H9 (cell line): ENCODE measurements around the gene PDIA2. TPM values are rescaled to one million over a fixed set of nuclear protein-coding genes. Genes with fewer than 3 reads are reported as not detected.

Experiments
- DNase-seq: peaks from one replicate; pipeline ENCODE4 v3.0.0-alpha.2; 2017
- H2AFZ ChIP-seq: one replicate; pipeline ENCODE4 v1.6.1; 2013; ENCODE audit warnings: mild to moderate bottlenecking, low read length, control low read depth, moderate library complexity
- H2AK5ac ChIP-seq: 2 replicates; pipeline ENCODE4 v1.6.1; 2013; ENCODE audit warnings: low read length, control low read depth, mixed read lengths; ENCODE audit not compliant: insufficient read length
- H2BK120ac ChIP-seq: one replicate; pipeline ENCODE4 v1.6.1; 2013; ENCODE audit warnings: low read depth, mild to moderate bottlenecking, low read length, control low read depth, inconsistent platforms; ENCODE audit not compliant: poor library complexity, severe bottlenecking
- H2BK12ac ChIP-seq: 2 replicates; pipeline ENCODE4 v1.6.1; 2013; ENCODE audit warnings: low read length, control low read depth, mixed read lengths, low read depth; ENCODE audit not compliant: insufficient read length
- H2BK15ac ChIP-seq: 2 replicates; pipeline ENCODE4 v1.6.1; 2013; ENCODE audit warnings: low read depth, low read length, control low read depth
- H2BK20ac ChIP-seq: one replicate; pipeline ENCODE4 v1.6.1; 2013; ENCODE audit warnings: low read depth, mild to moderate bottlenecking, low read length, control low read depth, inconsistent platforms; ENCODE audit not compliant: poor library complexity, severe bottlenecking
- H2BK5ac ChIP-seq: 2 replicates; pipeline ENCODE4 v1.6.1; 2013; ENCODE audit warnings: low read length, control low read depth, mixed read lengths; ENCODE audit not compliant: insufficient read length
- H3K14ac ChIP-seq: 2 replicates; pipeline ENCODE4 v1.6.1; 2013; ENCODE audit warnings: low read length, control low read depth; ENCODE audit not compliant: insufficient read depth
- H3K18ac ChIP-seq: 2 replicates; pipeline ENCODE4 v1.6.1; 2013; ENCODE audit warnings: low read depth, mild to moderate bottlenecking, mixed read lengths, low read length, control low read depth; ENCODE audit not compliant: insufficient read length
- H3K23ac ChIP-seq: 2 replicates; pipeline ENCODE4 v1.6.1; 2013; ENCODE audit warnings: low read length, control low read depth, mixed read lengths, low read depth; ENCODE audit not compliant: insufficient read length
- H3K23me2 ChIP-seq: 2 replicates; pipeline ENCODE4 v1.6.1; 2013; ENCODE audit warnings: low read depth, mild to moderate bottlenecking, mixed read lengths, low read length, control low read depth; ENCODE audit not compliant: insufficient read length, poor library complexity, severe bottlenecking
- H3K27ac ChIP-seq: 2 replicates; pipeline ENCODE4 v1.5.1; 2013; ENCODE audit warnings: low read length, control low read depth, mixed read lengths, low read depth; ENCODE audit not compliant: insufficient read length
- H3K27me3 ChIP-seq: 2 replicates; pipeline ENCODE4 v1.6.1; 2013; ENCODE audit warnings: low read length, control low read depth, inconsistent platforms; ENCODE audit not compliant: insufficient read depth
- H3K4ac ChIP-seq: 2 replicates; pipeline ENCODE4 v1.6.1; 2013; ENCODE audit warnings: low read depth, mild to moderate bottlenecking, control low read depth, inconsistent platforms, low read length, moderate library complexity
- H3K4me1 ChIP-seq: 2 replicates; pipeline ENCODE4 v1.6.1; 2013; ENCODE audit warnings: low read length, control low read depth, inconsistent platforms; ENCODE audit not compliant: insufficient read depth
- H3K4me2 ChIP-seq: 2 replicates; pipeline ENCODE4 v1.6.1; 2013; ENCODE audit warnings: low read length, control low read depth, mixed read lengths; ENCODE audit not compliant: insufficient read length, insufficient read depth
- H3K56ac ChIP-seq: 2 replicates; pipeline ENCODE4 v1.6.1; 2013; ENCODE audit warnings: low read depth, mild to moderate bottlenecking, mixed read lengths, low read length, control low read depth; ENCODE audit not compliant: insufficient read length
- H3K79me1 ChIP-seq: 2 replicates; pipeline ENCODE4 v1.6.1; 2013; ENCODE audit warnings: low read depth, mild to moderate bottlenecking, moderate library complexity, low read length, control low read depth, inconsistent platforms; ENCODE audit not compliant: insufficient read depth, poor library complexity, severe bottlenecking
- H3K79me2 ChIP-seq: 2 replicates; pipeline ENCODE4 v1.6.1; 2013; ENCODE audit warnings: low read length, control low read depth, inconsistent platforms; ENCODE audit not compliant: insufficient read depth
- H3K9ac ChIP-seq: 2 replicates; pipeline ENCODE4 v1.6.1; 2013; ENCODE audit warnings: low read length, control low read depth, mixed read lengths; ENCODE audit not compliant: insufficient read length; ENCODE audit errors: extremely low read depth
- H3K9me3 ChIP-seq: one replicate; pipeline ENCODE4 v1.6.1; 2013; ENCODE audit warnings: low read depth, low read length, inconsistent platforms; ENCODE audit not compliant: control insufficient read depth
- H3T11ph ChIP-seq: one replicate; pipeline ENCODE4 v1.6.1; 2013; ENCODE audit warnings: mild to moderate bottlenecking, low read length, control low read depth, inconsistent platforms
- H4K20me1 ChIP-seq: one replicate; pipeline ENCODE4 v1.6.1; 2013; ENCODE audit not compliant: control insufficient read depth, insufficient read length, insufficient read depth
- H4K5ac ChIP-seq: 2 replicates; pipeline ENCODE4 v1.6.1; 2013; ENCODE audit warnings: low read depth, mild to moderate bottlenecking, mixed read lengths, low read length, control low read depth; ENCODE audit not compliant: insufficient read length
- H4K8ac ChIP-seq: replicated peaks from 2 replicates; pipeline ENCODE4 v1.6.1; 2013; ENCODE audit warnings: low read length, control low read depth, mixed read lengths, low read depth; ENCODE audit not compliant: insufficient read length
- H4K91ac ChIP-seq: 2 replicates; pipeline ENCODE4 v1.6.1; 2013; ENCODE audit warnings: low read depth, mild to moderate bottlenecking, moderate library complexity, mixed read lengths, low read length, control low read depth; ENCODE audit not compliant: insufficient read length
- H3K27ac Mint-ChIP-seq, 3 experiments: 2 replicates in 2 of 3; 3 replicates in 1 of 3; pipeline ENCODE4 v1.8.0; 2020 to 2021; ENCODE audit warnings: mixed read lengths in 3 of 3, mild to moderate bottlenecking in 1 of 3, moderate library complexity in 1 of 3
- H3K27me3 Mint-ChIP-seq: 2 replicates; pipeline ENCODE4 v1.8.0; 2021; ENCODE audit warnings: low read depth, mild to moderate bottlenecking, moderate library complexity, mixed read lengths
- H3K36me3 Mint-ChIP-seq, 3 experiments: 2 replicates in 2 of 3; 3 replicates in 1 of 3; pipeline ENCODE4 v1.8.0; 2020 to 2021; ENCODE audit warnings: low read depth in 3 of 3, mixed read lengths in 3 of 3; ENCODE audit not compliant: insufficient read depth in 1 of 3
- H3K4me1 Mint-ChIP-seq, 2 experiments: 2 replicates each; pipeline ENCODE4 v1.8.0; 2020; ENCODE audit warnings: mixed read lengths in 2 of 2
- H3K4me3 Mint-ChIP-seq, 2 experiments: 2 replicates in 1 of 2; 3 replicates in 1 of 2; pipeline ENCODE4 v1.8.0; 2020 to 2021; ENCODE audit warnings: mild to moderate bottlenecking in 2 of 2, mixed read lengths in 2 of 2, moderate library complexity in 1 of 2
- H3K9me3 Mint-ChIP-seq, 2 experiments: 2 replicates in 1 of 2; 3 replicates in 1 of 2; pipeline ENCODE4 v1.8.0; 2020; ENCODE audit warnings: mild to moderate bottlenecking in 2 of 2, mixed read lengths in 2 of 2, moderate library complexity in 1 of 2
- CTCF ChIP-seq: fragments of 200-600 bp; sonication (generic); conservative IDR thresholded peaks from 3 replicates; pipeline ENCODE4 v1.8.0; 2021; ENCODE audit warnings: antibody characterized with exemption, mild to moderate bottlenecking
- WGBS: extraction: QIAGEN DNeasy Blood & Tissue Kit; methylation state at CpG from one replicate; pipeline ENCODE4 v1.1.7; 2013; ENCODE audit warnings: missing lambda C conversion rate, low lambda C conversion rate, mixed read lengths; ENCODE audit not compliant: insufficient read length; ENCODE audit errors: extremely low coverage; 5-methylcytosine and 5-hydroxymethylcytosine counted together
- total RNA-seq: library from RNA; stranded (reverse); gene quantifications from 2 replicates; pipeline ENCODE4 v1.2.1, GENCODE V29; 2021

Gene PDIA2
- total RNA-seq, 1 experiment from 2014 or later, result 1.4 TPM

- no peak overlapping the region for H3T11ph ChIP-seq
- H4K20me1 ChIP-seq, result no peaks in the 10 kb centered on the region
- H3K18ac ChIP-seq, result no peak overlapping the region
- no peak for DNase-seq
- Mint-ChIP-seq H3K36me3 (peaks cover 0 to 11% (median 5%) of the 10 kb centered on the region in 3 experiments; a peak in 6 of 7 replicates), H3K4me1 (peaks cover 34 to 36% of the 10 kb centered on the region in 2 experiments), H3K9me3 (no peaks in the 10 kb centered on the region), H3K27me3 (no peaks in the 10 kb centered on the region), H3K4me3 (no peak overlapping the region), H3K27ac (peak overlapping the region in 1 of 3 experiments; percentile 46; a peak in 1 of 7 replicates)
- H3K9ac ChIP-seq, result no peak overlapping the region
- no peak overlapping the region for H3K4me2 ChIP-seq
- H2AFZ ChIP-seq, result no peak overlapping the region
- no peak overlapping the region for H3K23ac ChIP-seq
- H2AK5ac ChIP-seq, result no peak overlapping the region
- no peaks in the 10 kb centered on the region; the same call in 1 of the 2 replicates for H3K4me1 ChIP-seq
- TF ChIP-seq CTCF, result no peak
- H2BK15ac ChIP-seq, result no peak overlapping the region
- H3K9me3 ChIP-seq, result no peaks in the 10 kb centered on the region
- no peak overlapping the region for H4K91ac ChIP-seq
- no peak overlapping the region for H3K56ac ChIP-seq
- H3K23me2 ChIP-seq, result no peaks in the 10 kb centered on the region
- no peak overlapping the region for H3K14ac ChIP-seq
- no peak overlapping the region for H4K8ac ChIP-seq
- no peaks in the 10 kb centered on the region for H3K27me3 ChIP-seq
- no peak overlapping the region for H3K4ac ChIP-seq
- no peak overlapping the region for H2BK120ac ChIP-seq
- no peak overlapping the region for H4K5ac ChIP-seq
- H2BK5ac ChIP-seq, result no peak overlapping the region
- peaks cover 10% of the 10 kb centered on the region for H3K79me1 ChIP-seq
- H3K79me2 ChIP-seq, result peaks cover 5% of the 10 kb centered on the region; the same call in 1 of the 2 replicates
- WGBS, result no CpG with 5 or more reads among the region's 9 CpGs
- H2BK12ac ChIP-seq, result no peak overlapping the region
- no peak overlapping the region for H3K27ac ChIP-seq
- no peak overlapping the region for H2BK20ac ChIP-seq
Measured at GRCh38 chr16:321532-321931, 38.6 kb downstream of the PDIA2 start.
